ENCODE data around the gene NCKAP5. TPM values are rescaled to one million over a fixed set of nuclear protein-coding genes. Genes with fewer than 3 reads are reported as not detected.

NCKAP5 gene
- total RNA-seq, 1 donor from 2014 or later = 0.26 TPM

DNA sequence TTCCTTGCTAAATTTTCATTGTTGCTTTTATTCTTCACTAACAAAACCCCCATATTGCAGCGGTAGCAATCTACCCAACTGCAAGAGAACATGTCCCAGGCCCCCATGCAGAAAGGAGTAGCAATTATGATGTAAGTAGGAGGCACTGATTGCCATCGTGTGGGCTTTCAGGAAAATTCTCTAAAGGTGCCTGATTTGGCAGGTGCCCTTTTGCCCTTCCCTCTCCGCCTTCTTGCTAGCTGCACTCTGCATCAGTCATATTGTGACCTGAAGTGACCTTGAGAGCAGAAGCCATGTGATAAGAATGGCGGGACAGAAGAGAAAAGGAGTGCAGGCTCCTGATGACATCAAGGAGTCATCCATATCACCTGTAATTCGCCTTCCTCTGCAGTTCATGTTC is 112.1 kb downstream of the NCKAP5 start:
- DNase-seq (ENCODE audit: low read depth) = no peak
- TF ChIP-seq, protein P1, sequence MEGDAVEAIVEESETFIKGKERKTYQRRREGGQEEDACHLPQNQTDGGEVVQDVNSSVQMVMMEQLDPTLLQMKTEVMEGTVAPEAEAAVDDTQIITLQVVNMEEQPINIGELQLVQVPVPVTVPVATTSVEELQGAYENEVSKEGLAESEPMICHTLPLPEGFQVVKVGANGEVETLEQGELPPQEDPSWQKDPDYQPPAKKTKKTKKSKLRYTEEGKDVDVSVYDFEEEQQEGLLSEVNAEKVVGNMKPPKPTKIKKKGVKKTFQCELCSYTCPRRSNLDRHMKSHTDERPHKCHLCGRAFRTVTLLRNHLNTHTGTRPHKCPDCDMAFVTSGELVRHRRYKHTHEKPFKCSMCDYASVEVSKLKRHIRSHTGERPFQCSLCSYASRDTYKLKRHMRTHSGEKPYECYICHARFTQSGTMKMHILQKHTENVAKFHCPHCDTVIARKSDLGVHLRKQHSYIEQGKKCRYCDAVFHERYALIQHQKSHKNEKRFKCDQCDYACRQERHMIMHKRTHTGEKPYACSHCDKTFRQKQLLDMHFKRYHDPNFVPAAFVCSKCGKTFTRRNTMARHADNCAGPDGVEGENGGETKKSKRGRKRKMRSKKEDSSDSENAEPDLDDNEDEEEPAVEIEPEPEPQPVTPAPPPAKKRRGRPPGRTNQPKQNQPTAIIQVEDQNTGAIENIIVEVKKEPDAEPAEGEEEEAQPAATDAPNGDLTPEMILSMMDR (IDR thresholded peaks at IDR 0.05; ENCODE audit: insufficient read depth, low read length, severe bottlenecking) = no peak
- Histone ChIP-seq H3K27me3 (ENCODE audit: control insufficient read depth, insufficient read depth, low read length) (no peaks in the 10 kb centered on the region), H3K4me3 (ENCODE audit: low read depth, low read length) (no peak overlapping the region), H3K36me3 (ENCODE audit: control insufficient read depth, insufficient read depth, low read length) (no peaks in the 10 kb centered on the region)
- no peak for FAIRE-seq

DNA sequence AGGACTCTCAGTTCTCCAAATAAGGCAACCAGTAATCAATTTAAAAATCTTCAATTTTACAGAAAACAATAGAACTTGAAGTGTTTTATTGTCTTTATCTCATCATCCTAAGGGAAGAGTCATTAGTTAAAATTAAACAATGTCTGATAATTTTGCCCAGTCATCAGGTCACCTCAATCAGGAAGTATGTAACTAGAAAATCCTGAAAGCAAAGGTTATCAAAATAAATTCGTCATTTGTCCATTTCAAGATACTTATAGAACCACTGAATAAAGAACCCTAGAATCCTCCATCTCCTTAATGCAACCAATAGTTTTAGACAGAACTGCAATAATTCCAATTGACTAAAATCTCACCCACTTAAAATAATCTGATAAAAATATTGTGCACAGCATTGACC is 115.2 kb downstream of the NCKAP5 start:
- DNase-seq (ENCODE audit: low read depth) = peak; percentile 5
- Histone ChIP-seq H3K4me3 (ENCODE audit: low read depth, low read length) (no peak overlapping the region), H3K36me3 (ENCODE audit: control insufficient read depth, insufficient read depth, low read length) (no peaks in the 10 kb centered on the region), H3K27me3 (ENCODE audit: control insufficient read depth, insufficient read depth, low read length) (no peaks in the 10 kb centered on the region)
- TF ChIP-seq, protein P1 (IDR thresholded peaks at IDR 0.05; ENCODE audit: insufficient read depth, low read length, severe bottlenecking) = no peak
- FAIRE-seq = no peak

DNA sequence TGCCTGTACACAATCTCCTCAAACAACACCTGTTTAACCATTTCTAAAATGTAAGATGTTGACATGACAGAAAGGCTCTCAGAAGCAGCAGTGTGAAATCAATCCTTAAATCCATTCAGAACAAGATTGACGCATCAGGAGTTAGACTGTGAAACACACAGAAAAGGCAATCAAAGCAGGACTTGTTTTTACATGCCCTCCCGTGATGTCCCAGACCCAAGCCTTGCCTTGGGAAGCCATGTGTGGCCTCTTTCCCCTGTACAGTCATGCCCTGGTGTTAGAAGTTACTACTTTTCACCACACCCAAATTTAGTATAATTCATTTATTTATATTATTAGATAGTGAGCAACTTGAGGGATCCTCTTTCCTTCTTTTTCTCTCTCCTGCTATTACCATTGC is 115.7 kb downstream of the NCKAP5 start:
- peak; percentile 79 for FAIRE-seq
- Histone ChIP-seq H3K27me3 (ENCODE audit: control insufficient read depth, insufficient read depth, low read length) (no peaks in the 10 kb centered on the region), H3K4me3 (ENCODE audit: low read depth, low read length) (no peak overlapping the region), H3K36me3 (ENCODE audit: control insufficient read depth, insufficient read depth, low read length) (no peaks in the 10 kb centered on the region)
- TF ChIP-seq, protein P1 (IDR thresholded peaks at IDR 0.05; ENCODE audit: insufficient read depth, low read length, severe bottlenecking) = no peak
- peak; percentile 99 for DNase-seq (ENCODE audit: low read depth)

DNA sequence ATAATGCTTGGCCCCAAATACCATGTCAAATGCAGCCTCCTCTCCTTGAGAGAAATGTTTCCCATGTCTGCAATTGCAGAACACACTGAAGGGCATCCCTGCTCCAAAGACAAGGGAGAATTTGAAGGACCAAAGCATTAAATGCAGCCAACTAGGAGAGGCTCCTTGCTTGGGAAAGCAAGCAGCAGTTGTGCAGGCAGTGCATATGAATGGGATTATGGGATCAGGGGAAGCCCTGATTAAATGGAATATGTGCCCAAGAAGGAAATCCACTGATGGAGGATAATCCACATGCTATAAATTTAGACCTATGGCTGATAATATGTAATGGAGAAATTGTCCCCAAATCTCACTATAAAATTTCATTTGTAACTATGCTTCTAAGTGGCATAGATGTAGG is 116.1 kb downstream of the NCKAP5 start:
- FAIRE-seq = no peak
- H3K4me3 ChIP-seq (ENCODE audit: low read depth, low read length) = no peak overlapping the region
- H3K36me3 ChIP-seq (ENCODE audit: control insufficient read depth, insufficient read depth, low read length) = no peaks in the 10 kb centered on the region
- TF ChIP-seq, protein P1 (IDR thresholded peaks at IDR 0.05; ENCODE audit: insufficient read depth, low read length, severe bottlenecking) = no peak
- no peaks in the 10 kb centered on the region for H3K27me3 ChIP-seq (ENCODE audit: control insufficient read depth, insufficient read depth, low read length)
- no peak for DNase-seq (ENCODE audit: low read depth)

DNA sequence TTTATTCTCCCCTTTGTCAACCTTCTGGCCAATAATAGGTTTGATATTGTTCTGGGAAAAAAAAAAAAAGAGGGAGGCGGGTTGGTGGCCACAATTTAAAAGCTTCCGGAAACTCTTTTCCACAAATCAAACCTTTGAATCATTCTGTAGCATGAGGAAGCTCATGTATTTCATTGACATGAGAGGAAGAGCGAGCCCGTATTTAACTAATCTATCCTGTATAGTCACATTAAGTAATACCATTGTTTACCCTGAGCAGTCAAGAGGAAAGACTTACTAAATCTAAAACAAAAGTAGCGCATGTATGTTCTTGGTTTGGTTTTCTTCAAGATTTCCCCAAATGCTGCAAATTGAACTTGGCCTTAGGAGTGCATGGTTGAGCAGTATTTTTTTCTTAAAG is 120.1 kb downstream of the NCKAP5 start:
- no peak for FAIRE-seq
- no peaks in the 10 kb centered on the region for H3K36me3 ChIP-seq (ENCODE audit: control insufficient read depth, insufficient read depth, low read length)
- no peaks in the 10 kb centered on the region for H3K27me3 ChIP-seq (ENCODE audit: control insufficient read depth, insufficient read depth, low read length)
- no peak overlapping the region for H3K4me3 ChIP-seq (ENCODE audit: low read depth, low read length)
- peak; percentile 58 for DNase-seq (ENCODE audit: low read depth)
- TF ChIP-seq, protein P1 (IDR thresholded peaks at IDR 0.05; ENCODE audit: insufficient read depth, low read length, severe bottlenecking) = no peak

DNA sequence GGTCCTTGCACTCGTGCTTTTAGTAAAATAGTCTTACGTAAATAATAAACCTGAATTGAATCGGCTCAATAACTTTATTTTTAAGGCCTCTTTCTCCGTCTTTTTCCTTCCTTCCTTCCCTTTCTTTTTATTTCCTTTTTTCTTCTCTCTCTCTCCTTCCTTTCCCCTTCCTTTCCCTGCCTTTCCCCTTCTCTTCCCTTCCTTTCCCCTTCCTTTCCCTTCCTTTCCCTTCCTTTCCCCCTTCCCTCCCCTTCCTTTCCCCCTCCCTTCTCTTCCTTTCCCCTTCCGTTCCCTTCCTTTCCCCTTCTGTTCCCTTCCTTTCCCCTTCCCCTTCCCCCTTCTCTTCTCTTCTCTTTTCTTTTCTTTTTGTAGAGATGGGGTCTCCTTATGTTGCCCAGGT is 121.0 kb downstream of the NCKAP5 start:
- Histone ChIP-seq H3K4me3 (ENCODE audit: low read depth, low read length) (no peak overlapping the region), H3K36me3 (ENCODE audit: control insufficient read depth, insufficient read depth, low read length) (no peaks in the 10 kb centered on the region), H3K27me3 (ENCODE audit: control insufficient read depth, insufficient read depth, low read length) (no peaks in the 10 kb centered on the region)
- TF ChIP-seq, protein P1 (IDR thresholded peaks at IDR 0.05; ENCODE audit: insufficient read depth, low read length, severe bottlenecking) = no peak
- no peak for DNase-seq (ENCODE audit: low read depth)
- no peak for FAIRE-seq

All from bronchial epithelial cell (primary cell).